NCI-H146 treated with DMSO at 0.1 percent for 48 hours (cell line): ENCODE data around the gene KDM8.
A peak's percentile ranks its signal among the peaks of the same experiment; 100 is the strongest.

Source experiments
- DNase-seq: peaks from one replicate; lab custom pipeline; 2025; ENCODE audit not compliant: unreplicated experiment; lab: John Stamatoyannopoulos, UW

KDM8 gene

DNA sequence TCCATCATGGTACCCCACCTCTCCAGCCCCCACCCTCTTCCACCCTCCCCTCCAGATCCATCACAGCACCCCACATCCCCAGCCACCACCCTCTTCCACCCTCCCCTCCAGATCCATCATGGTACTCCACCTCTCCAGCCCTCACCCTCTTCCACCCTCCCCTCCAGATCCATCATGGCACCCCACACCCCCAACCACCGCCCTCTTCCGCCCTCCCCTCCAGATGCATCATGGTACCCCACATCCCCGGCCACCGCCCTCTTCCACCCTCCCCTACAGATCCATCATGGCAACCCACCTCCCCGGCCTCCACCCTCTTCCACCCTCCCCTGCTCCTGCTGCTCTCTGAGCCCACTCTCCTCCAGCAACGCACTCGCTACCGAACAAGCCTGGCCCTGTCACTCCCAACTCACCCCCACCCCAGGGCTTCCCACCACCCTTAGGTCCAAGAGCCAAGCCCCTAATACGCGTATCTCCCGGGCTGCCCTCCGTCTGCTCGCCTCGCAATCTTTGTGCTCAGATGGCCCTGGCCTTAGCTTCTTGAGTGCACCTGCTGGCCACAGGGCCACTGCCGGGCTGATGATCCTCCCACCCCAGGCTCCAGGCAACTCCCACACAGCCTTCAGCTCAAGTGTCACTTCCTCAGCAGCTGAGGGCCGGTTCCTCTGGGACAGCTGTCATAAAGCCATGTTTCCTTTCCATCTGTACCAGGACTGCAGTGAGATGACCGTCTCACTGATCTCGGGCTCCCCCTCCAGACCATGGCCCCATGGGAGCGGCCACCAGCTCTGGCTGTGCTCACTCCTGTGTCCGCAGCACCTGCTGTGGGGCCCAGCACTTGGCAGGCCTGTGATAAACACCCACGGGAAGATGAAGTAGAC lies 25.5 kb downstream of the KDM8 start:
- peak; percentile 19 for DNase-seq

DNA sequence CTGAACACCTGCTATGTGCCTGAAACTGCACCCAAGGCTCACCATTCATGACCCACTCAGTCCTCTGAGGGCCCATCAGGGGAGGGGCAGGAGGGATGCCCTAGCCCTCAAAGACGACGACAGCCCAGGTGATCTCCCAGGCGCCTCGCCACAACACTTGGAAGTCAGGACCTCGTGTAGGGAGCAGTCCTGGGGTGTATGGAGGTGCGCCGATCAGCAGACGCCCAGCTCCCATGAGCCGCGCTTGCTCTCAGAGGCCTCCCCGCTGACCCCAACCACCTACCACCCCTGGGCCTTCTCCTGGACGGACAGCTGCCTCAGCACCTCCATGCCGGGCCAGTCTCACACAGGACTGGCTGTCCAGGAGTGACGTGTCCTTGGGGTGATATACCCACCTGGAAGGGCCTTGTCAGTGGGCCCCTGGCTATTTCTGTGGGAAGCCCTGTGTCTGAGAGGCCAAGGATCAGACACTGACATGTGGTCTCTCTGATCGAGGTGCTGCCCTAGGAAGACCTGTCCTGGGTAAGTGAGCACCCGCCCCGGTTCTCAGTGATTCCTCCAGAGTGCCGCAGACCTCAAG lies 26.7 kb downstream of the KDM8 start:
- no peak for DNase-seq

DNA sequence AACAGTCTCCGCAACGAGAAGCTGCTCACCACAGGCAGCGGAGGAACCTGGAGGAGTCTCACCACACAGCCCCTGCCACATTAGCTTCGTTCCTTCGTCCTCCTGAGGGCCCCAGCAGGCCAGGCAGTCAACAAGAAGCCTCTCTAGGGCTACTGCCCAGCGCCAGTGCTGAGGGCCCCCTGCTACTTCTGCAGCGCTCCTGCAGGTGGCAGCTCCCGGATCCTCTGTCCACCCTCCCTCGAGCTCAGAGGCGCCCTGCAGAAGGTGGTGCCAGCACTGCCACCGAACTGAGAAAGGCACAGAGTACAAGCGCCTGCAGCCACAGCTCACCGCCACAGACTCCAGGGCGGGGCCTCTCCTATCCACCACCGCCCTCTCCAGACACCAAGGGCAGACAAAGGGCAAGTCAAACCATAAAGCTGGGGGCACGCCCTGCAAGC lies 27.3 kb downstream of the KDM8 start:
- no peak for DNase-seq

DNA sequence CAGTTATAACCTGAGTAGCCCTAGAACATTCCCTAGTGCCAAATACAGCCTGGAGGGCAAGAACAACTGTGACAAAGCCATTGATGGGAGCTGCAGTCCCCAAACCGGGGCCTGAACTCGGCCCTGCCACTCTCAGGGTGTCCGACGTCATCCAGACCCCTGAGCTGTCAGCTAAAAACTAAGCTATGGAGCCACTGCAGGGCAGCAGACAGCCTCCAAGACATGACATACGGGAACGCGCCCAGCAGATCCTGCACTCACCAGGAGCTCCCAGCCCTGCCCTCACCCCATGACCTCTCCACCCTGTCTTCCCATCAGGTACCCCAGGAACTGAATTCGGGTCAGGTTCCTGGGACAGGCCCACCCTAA lies 28.4 kb downstream of the KDM8 start:
- DNase-seq = no peak

DNA sequence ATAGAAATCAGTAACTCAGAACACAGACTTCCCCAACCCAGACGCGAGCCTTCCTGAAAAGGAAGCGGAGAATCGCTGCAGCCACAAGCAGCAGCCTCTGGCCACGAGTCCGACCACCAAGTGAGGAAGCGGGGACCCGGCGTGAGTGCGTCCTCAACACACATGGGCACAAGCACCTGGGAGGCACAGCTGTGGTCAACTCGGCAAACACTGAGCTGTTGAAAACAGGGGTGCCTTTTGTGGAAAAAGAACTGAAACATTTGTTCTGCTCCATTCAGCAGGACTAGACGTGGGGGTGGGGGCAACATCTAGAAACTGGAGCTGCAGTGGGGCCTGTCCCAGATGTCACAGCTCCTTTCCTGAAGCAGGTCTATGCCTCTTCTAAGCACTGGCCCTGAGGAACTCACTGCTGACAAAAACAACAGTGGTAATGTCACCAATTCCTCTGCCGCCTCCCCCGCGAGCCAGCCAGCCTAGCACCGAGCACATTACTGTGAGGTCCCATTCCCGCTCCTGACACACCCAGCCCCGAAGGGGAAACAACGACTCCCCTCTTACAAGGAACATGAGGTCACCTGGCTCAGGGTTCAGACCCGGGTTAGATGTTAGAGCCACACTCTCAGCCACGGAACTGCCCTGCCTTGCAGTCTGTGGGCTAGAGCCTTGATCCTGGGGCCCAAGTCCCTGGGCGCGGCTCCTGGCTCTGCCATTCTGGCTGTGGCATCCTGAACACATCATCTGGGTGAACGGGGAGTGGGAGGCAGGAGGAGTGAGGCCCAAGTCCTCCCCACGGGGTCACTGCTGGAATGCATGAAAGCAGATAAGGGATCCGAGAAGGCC lies 29.0 kb downstream of the KDM8 start:
- DNase-seq = no peak

DNA sequence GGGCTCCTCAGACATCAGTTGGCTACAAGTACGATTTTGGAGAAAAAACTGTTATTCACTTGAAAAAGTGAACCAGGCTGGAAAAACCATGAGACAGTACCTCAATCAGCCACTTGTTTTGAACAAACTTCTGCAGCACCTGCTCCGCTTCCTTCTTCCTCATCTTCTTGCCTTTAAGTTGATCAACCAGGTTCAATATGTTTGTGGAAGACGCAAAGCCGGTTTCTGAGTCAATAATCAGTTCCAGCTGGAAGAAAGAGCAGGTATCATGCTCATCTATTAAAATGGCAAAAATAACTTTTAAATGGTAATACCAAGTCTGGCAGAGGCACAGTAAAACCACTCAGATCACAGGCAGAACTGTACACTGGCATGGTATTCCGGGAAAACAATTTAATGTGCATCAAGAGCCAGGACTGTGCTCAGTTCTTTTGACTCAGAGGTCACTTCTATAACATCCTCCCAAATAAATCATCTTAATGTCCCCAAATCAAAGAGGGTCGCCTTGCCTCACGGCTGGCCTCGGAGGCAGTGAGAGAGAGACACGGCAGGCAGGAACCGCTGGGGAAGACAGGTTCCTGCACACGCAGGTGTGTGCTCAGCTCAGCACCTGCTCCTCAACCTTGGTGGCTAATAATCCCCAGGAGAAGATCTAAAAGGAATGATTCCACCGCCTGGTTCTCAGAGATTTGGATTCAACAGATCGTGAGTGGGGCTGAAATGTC lies 29.7 kb downstream of the KDM8 start:
- no peak for DNase-seq

DNA sequence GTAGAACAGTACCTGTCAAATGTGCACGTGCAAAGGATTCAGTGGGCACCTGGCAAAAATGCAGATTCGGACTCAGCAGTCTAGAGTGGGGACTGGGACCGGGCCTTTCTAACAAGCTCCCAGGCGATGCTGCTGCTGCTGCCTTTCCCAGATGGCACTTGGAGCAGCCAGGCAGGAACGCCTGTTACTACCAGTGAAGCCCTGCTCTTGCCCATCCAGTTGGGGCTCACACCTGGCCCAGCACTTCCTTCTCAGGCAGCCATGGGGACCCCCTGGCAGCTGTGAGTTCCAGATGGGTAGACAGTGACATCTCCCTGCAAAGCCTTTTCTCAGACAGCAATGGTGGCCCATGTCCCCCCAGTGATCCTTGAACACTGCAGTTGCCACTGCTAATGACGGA lies 30.4 kb downstream of the KDM8 start:
- no peak for DNase-seq

DNA sequence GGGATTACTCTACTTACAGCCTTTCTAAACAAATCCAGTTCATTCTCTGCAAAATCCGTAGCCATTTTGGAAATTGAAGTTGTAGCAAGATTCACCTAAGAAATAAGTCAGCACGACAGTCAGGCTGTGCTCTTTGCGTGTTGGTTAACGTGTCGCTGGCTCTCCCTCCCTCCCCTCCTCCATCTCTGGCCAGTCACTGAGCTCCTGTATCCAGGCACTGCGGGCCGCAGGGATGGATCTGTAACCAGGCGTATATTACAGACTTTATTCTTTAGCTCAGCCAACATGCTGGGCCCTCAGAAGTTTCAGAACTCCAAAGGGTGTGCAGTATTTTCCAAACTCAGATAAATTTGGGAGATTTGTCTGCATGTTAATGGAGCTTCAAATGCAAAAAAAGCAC lies 30.8 kb downstream of the KDM8 start:
- DNase-seq = no peak

DNA sequence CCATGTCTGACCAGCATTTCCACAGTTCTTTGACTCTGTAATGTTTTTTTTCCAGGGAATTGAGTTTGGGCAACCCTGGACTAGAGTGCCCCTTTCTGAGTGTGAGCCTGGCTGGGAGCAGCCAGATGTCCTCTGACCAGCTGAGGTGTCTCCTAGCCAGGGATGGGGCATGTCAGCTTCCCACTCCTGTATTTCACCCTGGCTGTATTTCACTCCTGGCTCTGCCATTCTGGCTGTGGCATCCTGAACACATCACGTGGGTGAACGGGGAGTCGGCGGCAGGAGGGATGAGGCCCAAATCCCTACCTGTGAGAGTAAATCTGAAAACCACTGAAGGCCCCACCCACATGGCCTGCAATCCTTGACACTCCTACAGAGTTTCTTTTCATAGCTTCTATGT lies 31.3 kb downstream of the KDM8 start:
- DNase-seq = no peak

DNA sequence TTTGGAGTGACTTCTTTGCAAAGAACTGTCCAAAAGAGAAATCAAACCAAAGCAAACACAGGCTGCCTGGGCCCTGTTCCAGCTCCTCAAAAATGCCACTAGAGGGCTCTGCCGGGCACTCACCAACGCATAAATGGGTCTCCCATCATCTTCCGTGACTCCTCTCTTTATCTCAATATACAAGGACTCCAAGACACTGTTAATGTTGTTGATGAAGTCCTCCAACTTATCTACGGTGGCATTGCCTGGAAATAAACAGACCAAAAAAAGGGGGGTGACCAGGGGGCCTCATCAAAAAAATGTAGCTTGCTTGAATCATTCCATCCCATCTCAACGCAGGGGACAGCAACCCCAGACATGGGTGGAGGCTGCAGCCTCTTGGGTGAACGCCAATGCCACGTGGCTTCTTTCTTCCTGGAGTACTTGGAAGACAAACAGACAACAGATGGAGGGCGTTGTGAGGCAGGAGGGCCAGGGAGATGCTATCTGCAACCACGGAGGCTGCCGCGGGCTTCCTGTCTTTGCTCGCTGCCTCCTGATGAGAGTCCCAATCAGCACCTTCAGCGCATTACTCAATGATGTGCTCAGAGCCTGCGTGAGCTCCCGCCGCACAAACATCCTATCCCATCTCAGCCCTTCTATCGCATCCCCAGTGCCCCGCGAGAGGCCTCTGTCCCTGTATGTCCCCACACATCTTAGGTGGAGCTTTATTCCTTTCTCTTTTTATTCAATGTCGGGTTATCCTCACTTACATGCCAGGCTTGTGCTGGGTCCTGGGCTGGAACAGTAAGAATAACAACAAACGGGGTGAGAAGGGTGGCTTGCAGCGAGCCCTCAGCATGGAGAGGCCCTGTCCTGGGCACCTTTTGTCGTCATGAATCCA lies 32.0 kb downstream of the KDM8 start:
- peak; percentile 72 for DNase-seq

DNA sequence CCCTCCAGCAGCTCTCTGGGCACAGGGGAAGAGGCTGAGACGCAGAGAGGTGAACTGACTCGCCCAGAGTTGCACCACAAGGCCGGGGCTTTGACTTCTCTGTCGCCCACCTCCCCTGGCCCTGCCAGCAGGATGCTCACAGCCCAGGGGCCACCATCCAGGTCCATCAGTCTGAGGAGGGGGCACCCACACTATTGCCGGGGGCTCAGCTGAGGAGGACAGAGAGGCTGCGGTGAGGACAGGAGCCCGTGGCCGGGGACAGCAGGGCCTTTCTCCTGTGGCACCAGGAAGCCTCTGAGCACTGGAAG lies 32.6 kb downstream of the KDM8 start:
- no peak for DNase-seq

DNA sequence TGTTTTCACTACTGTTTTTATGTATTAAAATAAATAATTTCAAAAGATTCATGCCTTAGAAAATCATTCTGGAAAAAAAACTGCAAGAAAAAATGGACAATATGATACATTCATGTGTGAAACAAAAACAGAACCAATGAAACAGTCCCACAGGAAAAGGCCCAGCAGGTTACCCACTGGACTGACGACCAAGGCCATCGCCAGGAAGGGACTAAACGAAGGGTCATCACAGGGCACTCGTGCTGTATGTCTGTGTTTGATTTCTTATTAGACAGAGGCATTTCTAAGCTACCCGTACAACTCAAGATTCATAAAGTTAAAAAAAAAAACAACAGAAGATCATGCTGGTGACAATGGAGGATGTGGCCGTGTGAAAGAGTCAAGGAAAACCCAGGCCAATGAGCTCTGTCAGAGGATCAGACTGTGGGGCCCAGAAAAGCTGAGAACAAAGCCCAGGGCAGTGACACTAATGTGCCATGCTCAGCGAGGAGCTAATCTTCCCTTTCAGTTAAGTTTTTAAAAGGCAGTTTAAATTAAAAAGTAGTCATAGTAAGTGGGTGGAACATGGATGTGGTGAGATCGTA lies 33.4 kb downstream of the KDM8 start:
- DNase-seq = no peak

DNA sequence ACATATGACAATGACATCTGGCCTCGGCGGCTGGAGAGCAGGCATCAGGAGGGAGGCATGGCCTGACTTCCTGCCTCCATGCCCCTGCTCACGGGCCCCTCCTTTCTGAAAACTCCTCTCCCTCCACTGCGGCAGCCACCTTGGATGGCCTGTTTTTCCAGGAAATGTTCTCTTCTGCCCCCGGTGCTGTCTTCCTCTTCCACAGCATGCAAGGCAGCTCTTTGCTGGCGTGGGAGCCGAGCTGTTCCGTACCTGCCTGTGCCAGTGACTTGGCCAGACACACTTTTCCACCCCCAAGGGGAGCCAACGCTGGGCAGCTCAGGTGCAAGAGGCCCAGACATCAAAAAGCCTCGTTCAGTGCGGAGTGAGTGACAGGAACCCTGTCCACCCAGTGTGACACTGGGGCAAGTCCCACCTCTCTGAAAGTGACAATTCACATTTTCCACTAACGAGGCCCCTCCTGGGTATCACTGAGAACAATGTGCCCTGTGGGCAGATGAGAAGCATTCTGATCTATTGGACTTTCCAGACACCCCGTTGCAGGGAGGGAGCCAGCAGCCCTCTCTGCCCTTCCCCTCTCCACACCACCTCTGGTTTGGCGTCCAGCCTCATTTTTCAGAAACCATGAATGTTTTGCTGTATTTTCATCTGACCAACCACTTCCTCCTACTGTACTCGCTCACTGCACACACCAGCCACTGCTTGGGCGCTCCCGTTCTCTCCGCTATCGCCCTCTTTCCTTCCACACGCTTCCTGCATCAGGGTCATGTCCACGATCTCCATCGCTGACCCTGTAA lies 34.1 kb downstream of the KDM8 start:
- DNase-seq = no peak

DNA sequence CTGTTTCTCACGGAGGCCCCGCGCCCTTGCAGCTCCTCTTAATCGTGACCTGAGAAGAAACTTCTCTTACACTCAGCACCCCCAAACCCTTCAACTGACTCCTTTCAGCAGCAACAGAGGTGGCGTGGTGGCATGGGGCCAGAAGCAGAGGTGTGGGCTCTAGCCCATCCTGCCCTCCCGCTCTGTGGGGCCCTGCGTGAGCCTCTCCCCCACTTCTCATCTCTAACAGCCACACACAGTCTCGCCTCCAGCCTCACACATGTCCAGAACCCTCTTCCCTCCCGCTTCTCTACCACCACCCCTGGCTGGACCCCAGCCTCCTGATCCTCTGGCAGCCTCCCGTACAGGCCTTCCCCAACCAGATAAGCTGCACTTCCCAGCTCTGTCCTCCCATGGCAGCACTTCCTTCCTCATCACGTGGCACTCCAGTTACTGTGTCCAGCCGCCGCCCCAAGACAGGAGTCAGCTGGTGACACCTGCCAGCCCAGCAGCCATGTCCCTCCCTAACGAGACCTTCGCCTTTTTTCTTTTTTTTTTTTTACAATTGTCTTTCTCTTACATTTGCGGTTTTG lies 34.8 kb downstream of the KDM8 start:
- no peak for DNase-seq

DNA sequence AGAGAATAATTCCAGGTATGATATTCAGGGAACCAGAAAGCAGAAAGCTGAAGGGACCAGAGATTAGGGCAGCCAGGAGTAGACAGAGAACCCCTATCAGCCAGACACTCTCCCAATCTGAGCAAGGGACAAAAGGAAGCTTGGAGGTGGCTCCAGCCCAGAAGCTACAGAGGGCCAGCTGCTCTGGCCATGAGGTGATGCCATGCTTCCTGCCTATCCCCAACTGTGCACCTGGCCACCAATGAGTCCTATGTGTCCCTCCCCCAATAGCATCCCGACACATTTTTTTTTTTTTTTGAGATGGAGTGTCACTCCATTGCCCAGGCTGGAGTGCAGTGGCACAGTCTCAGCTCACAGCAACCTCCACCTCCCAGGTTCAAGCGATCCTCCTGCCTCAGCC lies 35.3 kb downstream of the KDM8 start:
- no peak for DNase-seq

DNA sequence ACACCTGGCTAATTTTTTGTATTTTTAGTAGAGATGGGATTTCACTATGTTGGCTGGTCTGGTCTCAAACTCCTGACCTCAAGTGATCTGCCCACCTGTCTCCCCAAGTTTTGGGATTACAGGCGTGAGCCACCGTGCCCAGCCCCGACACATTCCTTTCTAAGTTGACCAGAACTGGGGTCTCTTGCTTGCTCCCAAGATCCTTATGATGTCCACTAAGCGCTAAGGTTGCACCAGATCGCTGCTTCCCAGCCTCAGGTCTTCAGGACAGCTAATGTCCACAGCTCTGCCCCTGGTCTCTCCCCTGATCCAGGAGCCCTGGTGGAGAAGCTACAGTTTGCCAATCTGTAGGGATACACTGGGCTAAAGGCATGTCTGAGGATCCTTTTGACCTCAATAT lies 35.7 kb downstream of the KDM8 start:
- DNase-seq = no peak

DNA sequence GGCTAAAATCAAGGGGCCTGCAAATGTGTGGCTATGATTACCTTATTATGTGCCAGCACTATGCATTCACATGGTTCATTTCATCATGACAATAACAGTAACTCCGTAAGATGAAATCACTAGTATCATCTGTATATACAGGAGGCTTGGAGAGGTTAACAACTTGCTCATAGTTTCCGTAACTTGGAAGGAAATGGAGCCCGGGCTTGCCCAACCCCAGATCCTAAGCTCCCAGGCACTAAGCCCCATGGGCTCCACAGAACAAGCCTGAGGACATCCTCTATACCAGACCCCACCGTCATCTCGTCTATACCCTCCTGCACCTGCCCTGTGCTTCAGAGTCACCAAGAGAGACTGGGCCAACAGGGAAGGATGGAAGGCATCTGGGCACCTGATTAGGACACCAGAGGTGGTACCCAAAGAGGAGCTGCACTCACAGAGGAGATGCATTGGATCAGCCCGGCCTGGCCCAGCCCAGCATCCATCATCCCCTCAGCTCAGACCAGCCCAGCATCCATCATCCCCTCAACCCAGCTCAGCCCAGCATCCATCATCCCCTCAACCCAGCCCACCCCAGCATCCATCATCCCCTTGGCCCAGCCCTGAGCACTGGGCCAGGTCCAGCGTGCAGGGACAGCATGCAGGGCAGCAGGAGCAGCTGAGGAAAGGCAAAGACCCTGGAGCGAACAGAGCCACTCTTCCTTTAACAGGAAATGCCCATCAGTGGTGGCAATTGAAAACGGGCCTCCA lies 36.8 kb downstream of the KDM8 start:
- DNase-seq = no peak

DNA sequence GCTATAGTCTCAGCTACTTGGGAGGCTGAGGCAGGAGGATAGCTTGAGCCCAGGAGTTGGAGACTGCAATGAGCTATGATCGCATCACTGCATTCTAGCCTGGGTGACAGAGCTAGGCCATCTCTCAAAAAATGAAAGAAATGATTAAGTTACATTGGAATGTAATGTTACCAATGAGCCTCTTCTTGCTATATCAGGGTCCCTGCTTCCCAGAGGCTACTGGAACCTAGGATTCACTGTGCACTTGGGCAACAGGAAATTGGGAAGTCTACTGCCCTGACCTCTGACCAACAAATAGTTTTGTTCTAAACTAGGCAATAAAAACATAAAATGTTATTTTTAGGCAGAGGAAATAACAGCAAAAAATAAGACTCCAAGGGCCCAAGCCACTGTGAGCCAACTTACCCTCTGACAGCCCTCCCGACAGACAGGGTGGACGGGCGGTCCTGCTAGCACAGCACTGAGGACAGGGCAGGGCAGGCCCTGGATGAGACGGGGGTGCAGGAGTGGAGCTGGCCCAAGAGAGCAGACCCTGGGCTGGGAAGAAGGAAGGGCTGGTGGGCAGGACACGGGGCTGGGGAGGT lies 37.7 kb downstream of the KDM8 start:
- DNase-seq = no peak
